ENCODE data around the gene PARN.
"Not testable (repeated sequence)": the region's sequence is repeated elsewhere in the genome, so short reads cannot be mapped to it uniquely, and the experiment has no call there.

PARN gene

GRCh38 chr16:14441533-14441932 is 188.5 kb downstream of the PARN start:
- H3K4me1 ChIP-seq (ENCODE audit: control insufficient read depth, insufficient read depth, low read length); CTCF ChIA-PET; POLR2A ChIA-PET; H3K9me3 ChIP-seq (ENCODE audit: control insufficient read depth, insufficient read depth, low read depth, low read length); H3K4me3 ChIP-seq (ENCODE audit: low read depth, low read length); H3K27ac ChIP-seq (ENCODE audit: extremely low read depth, low read depth, low read length): not testable (repeated sequence)
- H3K36me3 ChIP-seq (ENCODE audit: control insufficient read depth in 2 of 2, insufficient read depth in 1 of 2, low read length in 2 of 2) = peaks cover 0 to 13% of the 10 kb centered on the region in 2 experiments; a peak in 1 of 3 replicates
- peak; percentile 63; the same call in 1 of the 2 replicates for TF ChIP-seq SP7 (tag by site-specific recombination; IDR thresholded peaks at IDR 0.05)
- TF ChIP-seq GLIS1 (tag by site-specific recombination; IDR thresholded peaks at IDR 0.05) = peak; percentile 54

GRCh38 chr16:14438256-14438655 is 191.8 kb downstream of the PARN start:
- Histone ChIP-seq H3K4me1 (ENCODE audit: control insufficient read depth, insufficient read depth, low read length) (no peaks in the 10 kb centered on the region), H3K9me3 (ENCODE audit: control insufficient read depth, insufficient read depth, low read depth, low read length) (no peaks in the 10 kb centered on the region), H3K27ac (ENCODE audit: extremely low read depth, low read depth, low read length) (no peak overlapping the region), H3K4me3 (ENCODE audit: low read depth, low read length) (no peak overlapping the region), H3K36me3 (ENCODE audit: control insufficient read depth in 2 of 2, insufficient read depth in 1 of 2, low read length in 2 of 2) (peaks cover 0 to 9% of the 10 kb centered on the region in 2 experiments; a peak in 1 of 3 replicates)
- ChIA-PET CTCF (no interaction called here), POLR2A (interaction anchor here (0.6 kb wide), 1 partner anchor 29 kb away, joined by 5 read pairs; no protein-coding TSS in a partner anchor)
- TF ChIP-seq ZNF610 (tag by site-specific recombination; IDR thresholded peaks at IDR 0.05; ENCODE audit: borderline replicate concordance) (no peak), ZNF423 (tag by site-specific recombination; IDR thresholded peaks at IDR 0.05) (no peak), GFI1B (tag by site-specific recombination; IDR thresholded peaks at IDR 0.05) (no peak), ZNF404 (tag by site-specific recombination; IDR thresholded peaks at IDR 0.05) (no peak), ZNF202 (tag by site-specific recombination; IDR thresholded peaks at IDR 0.05; ENCODE audit: borderline replicate concordance) (no peak), HIC1 (tag by site-specific recombination; IDR thresholded peaks at IDR 0.05) (no peak), TSHZ1 (tag by site-specific recombination; IDR thresholded peaks at IDR 0.05; ENCODE audit: borderline replicate concordance) (no peak), SETDB1 (IDR thresholded peaks at IDR 0.05; ENCODE audit: insufficient read length, low read length) (no peak), ZFP3 (tag by site-specific recombination; IDR thresholded peaks at IDR 0.05; ENCODE audit: low read depth) (no peak), KLF8 (tag by site-specific recombination; IDR thresholded peaks at IDR 0.05) (no peak), HOXC10 (CRISPR knock-in tag; IDR thresholded peaks at IDR 0.05) (no peak), REPIN1 (tag by site-specific recombination; IDR thresholded peaks at IDR 0.05; ENCODE audit: low read depth) (no peak), ZNF529 (tag by site-specific recombination; IDR thresholded peaks at IDR 0.05; ENCODE audit: insufficient replicate concordance) (no peak), ZNF311 (tag by site-specific recombination; IDR thresholded peaks at IDR 0.05; ENCODE audit: borderline replicate concordance) (no peak)
- TF ChIP-seq, protein P1, sequence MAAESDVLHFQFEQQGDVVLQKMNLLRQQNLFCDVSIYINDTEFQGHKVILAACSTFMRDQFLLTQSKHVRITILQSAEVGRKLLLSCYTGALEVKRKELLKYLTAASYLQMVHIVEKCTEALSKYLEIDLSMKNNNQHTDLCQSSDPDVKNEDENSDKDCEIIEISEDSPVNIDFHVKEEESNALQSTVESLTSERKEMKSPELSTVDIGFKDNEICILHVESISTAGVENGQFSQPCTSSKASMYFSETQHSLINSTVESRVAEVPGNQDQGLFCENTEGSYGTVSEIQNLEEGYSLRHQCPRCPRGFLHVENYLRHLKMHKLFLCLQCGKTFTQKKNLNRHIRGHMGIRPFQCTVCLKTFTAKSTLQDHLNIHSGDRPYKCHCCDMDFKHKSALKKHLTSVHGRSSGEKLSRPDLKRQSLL (tag by site-specific recombination; IDR thresholded peaks at IDR 0.05) = no peak

All from HEK293 (cell line).